K562 (cell line): ENCODE data around the gene RAB38.

Experiments
- CBFA2T3 ChIP-seq: fragments of 450-650 bp; IDR thresholded peaks from 2 replicates; pipeline ENCODE4 v1.6.1; 2017
- CREB1 ChIP-seq, 2 experiments: sonication (generic) in 1 of 2; formaldehyde crosslinking in 1 of 2; IDR thresholded peaks; 2 replicates each; pipeline versions ENCODE4 v1.6.1 to v1.8.0; 2012 to 2022; ENCODE audit warnings: inconsistent platforms in 1 of 2, mild to moderate bottlenecking in 1 of 2, missing genetic modification reagents in 1 of 2, moderate library complexity in 1 of 2
- NRF1 ChIP-seq, 2 experiments: fragments of 450-650 bp; IDR thresholded peaks in 1 of 2; conservative IDR thresholded peaks in 1 of 2; 2 replicates each; pipeline ENCODE4 v1.6.1; 2014; ENCODE audit warnings: mild to moderate bottlenecking in 2 of 2
- RBM17 ChIP-seq: fragments of 200-400 bp; formaldehyde crosslinking; IDR thresholded peaks from 2 replicates; pipeline ENCODE4 v1.6.1; 2017; ENCODE audit warnings: low read depth, mild to moderate bottlenecking, low read length, borderline replicate concordance
- TEAD4 ChIP-seq, 2 experiments: sonication (generic) in 1 of 2; formaldehyde crosslinking in 1 of 2; IDR thresholded peaks; 2 replicates each; pipeline versions ENCODE4 v1.6.1 to v1.8.0; 2012 to 2022; ENCODE audit warnings: borderline replicate concordance in 1 of 2, inconsistent platforms in 1 of 2, low read length in 1 of 2, mild to moderate bottlenecking in 1 of 2, missing genetic modification reagents in 1 of 2
- ZNF717 ChIP-seq: fragments of 250-450 bp; sonication (Bioruptor Pico); IDR thresholded peaks from 2 replicates; pipeline ENCODE4 v1.5.0; 2021
- ZNF79 ChIP-seq: fragments of 250-450 bp; sonication (Bioruptor Pico); IDR thresholded peaks from 2 replicates; pipeline ENCODE4 v1.4.0; 2020; ENCODE audit warnings: low read depth, mild to moderate bottlenecking, moderate library complexity
- TF ChIP-seq, protein P1 (sequence below): sonication (generic); formaldehyde crosslinking; IDR thresholded peaks from 2 replicates; pipeline ENCODE4 v1.8.1; 2023; ENCODE audit warnings: mild to moderate bottlenecking, missing genetic modification reagents
- TF ChIP-seq, protein P2 (sequence below): sonication (generic); formaldehyde crosslinking; IDR thresholded peaks from 2 replicates; pipeline ENCODE4 v1.8.1; 2023; ENCODE audit warnings: mild to moderate bottlenecking, missing genetic modification reagents, moderate library complexity
- TF ChIP-seq, protein P3 (sequence below), 3 experiments: IDR thresholded peaks in 2 of 3; conservative IDR thresholded peaks in 1 of 3; 2 replicates each; pipeline ENCODE4 v1.5.1; 2011 to 2012; ENCODE audit warnings: low read length in 3 of 3, mild to moderate bottlenecking in 3 of 3, control low read depth in 2 of 3, improper control_type of control experiment in 1 of 3, inconsistent platforms in 1 of 3, low read depth in 1 of 3, mixed read lengths in 1 of 3, moderate library complexity in 1 of 3; ENCODE audit not compliant: insufficient read depth in 2 of 3
- TF ChIP-seq, protein P4 (sequence below): sonication (generic); formaldehyde crosslinking; IDR thresholded peaks from 2 replicates; pipeline ENCODE4 v1.8.0; 2023; ENCODE audit warnings: mild to moderate bottlenecking, missing genetic modification reagents
- TF ChIP-seq, protein P5 (sequence below): sonication (generic); formaldehyde crosslinking; IDR thresholded peaks from 2 replicates; pipeline ENCODE4 v1.8.0; 2022; ENCODE audit warnings: mild to moderate bottlenecking, missing genetic modification reagents

DNA sequence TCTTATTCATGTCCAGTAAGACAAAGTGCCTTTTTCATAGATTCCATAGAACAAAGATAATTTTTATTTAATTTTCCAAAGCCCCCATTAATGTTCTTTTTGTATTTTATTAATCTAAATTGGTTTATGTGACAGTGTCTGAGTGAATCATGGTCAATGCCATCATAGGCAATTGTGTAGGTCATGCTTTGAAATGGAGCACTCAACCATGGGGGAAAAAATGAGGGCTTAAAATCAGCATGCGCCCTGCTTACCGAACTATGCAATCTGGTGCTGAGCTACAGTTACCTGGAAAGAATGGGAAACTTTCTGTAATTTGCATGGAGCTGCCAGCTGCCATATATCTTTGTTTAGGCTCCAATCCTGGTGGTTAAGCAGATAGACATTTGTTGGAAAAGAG lies 28.4 kb upstream of the RAB38 start:
- no peak for TF ChIP-seq CBFA2T3
- TF ChIP-seq ZNF79, result no peak
- no peak for TF ChIP-seq TEAD4 (IDR thresholded peaks at IDR 0.05; ENCODE audit: low read length)
- TF ChIP-seq TEAD4 (CRISPR knock-in tag; IDR thresholded peaks at IDR 0.05; ENCODE audit: borderline replicate concordance), result no peak
- TF ChIP-seq CREB1 (IDR thresholded peaks at IDR 0.05), result no peak
- TF ChIP-seq CREB1 (CRISPR knock-in tag; IDR thresholded peaks at IDR 0.05), result no peak
- TF ChIP-seq, protein P1, sequence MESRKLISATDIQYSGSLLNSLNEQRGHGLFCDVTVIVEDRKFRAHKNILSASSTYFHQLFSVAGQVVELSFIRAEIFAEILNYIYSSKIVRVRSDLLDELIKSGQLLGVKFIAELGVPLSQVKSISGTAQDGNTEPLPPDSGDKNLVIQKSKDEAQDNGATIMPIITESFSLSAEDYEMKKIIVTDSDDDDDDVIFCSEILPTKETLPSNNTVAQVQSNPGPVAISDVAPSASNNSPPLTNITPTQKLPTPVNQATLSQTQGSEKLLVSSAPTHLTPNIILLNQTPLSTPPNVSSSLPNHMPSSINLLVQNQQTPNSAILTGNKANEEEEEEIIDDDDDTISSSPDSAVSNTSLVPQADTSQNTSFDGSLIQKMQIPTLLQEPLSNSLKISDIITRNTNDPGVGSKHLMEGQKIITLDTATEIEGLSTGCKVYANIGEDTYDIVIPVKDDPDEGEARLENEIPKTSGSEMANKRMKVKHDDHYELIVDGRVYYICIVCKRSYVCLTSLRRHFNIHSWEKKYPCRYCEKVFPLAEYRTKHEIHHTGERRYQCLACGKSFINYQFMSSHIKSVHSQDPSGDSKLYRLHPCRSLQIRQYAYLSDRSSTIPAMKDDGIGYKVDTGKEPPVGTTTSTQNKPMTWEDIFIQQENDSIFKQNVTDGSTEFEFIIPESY, result no peak
- TF ChIP-seq, protein P2, sequence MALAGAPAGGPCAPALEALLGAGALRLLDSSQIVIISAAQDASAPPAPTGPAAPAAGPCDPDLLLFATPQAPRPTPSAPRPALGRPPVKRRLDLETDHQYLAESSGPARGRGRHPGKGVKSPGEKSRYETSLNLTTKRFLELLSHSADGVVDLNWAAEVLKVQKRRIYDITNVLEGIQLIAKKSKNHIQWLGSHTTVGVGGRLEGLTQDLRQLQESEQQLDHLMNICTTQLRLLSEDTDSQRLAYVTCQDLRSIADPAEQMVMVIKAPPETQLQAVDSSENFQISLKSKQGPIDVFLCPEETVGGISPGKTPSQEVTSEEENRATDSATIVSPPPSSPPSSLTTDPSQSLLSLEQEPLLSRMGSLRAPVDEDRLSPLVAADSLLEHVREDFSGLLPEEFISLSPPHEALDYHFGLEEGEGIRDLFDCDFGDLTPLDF (CRISPR knock-in tag), result no peak
- TF ChIP-seq, protein P3, sequence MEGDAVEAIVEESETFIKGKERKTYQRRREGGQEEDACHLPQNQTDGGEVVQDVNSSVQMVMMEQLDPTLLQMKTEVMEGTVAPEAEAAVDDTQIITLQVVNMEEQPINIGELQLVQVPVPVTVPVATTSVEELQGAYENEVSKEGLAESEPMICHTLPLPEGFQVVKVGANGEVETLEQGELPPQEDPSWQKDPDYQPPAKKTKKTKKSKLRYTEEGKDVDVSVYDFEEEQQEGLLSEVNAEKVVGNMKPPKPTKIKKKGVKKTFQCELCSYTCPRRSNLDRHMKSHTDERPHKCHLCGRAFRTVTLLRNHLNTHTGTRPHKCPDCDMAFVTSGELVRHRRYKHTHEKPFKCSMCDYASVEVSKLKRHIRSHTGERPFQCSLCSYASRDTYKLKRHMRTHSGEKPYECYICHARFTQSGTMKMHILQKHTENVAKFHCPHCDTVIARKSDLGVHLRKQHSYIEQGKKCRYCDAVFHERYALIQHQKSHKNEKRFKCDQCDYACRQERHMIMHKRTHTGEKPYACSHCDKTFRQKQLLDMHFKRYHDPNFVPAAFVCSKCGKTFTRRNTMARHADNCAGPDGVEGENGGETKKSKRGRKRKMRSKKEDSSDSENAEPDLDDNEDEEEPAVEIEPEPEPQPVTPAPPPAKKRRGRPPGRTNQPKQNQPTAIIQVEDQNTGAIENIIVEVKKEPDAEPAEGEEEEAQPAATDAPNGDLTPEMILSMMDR (IDR thresholded peaks at IDR 0.05 in 2 of 3, conservative IDR thresholded peaks at IDR 0.05 in 1 of 3; ENCODE audit: insufficient read depth in 2 of 3, low read depth in 1 of 3, low read length in 3 of 3), result no peak
- TF ChIP-seq NRF1 (conservative IDR thresholded peaks at IDR 0.05 in 1 of 2, IDR thresholded peaks at IDR 0.05 in 1 of 2), result no peak
- TF ChIP-seq, protein P4, sequence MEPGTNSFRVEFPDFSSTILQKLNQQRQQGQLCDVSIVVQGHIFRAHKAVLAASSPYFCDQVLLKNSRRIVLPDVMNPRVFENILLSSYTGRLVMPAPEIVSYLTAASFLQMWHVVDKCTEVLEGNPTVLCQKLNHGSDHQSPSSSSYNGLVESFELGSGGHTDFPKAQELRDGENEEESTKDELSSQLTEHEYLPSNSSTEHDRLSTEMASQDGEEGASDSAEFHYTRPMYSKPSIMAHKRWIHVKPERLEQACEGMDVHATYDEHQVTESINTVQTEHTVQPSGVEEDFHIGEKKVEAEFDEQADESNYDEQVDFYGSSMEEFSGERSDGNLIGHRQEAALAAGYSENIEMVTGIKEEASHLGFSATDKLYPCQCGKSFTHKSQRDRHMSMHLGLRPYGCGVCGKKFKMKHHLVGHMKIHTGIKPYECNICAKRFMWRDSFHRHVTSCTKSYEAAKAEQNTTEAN, result no peak
- TF ChIP-seq, protein P5, sequence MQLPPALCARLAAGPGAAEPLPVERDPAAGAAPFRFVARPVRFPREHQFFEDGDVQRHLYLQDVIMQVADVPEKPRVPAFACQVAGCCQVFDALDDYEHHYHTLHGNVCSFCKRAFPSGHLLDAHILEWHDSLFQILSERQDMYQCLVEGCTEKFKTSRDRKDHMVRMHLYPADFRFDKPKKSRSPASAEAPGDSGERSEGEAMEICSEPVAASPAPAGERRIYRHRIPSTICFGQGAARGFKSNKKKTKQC, result no peak
- TF ChIP-seq ZNF717 (CRISPR knock-in tag), result no peak
- no peak for TF ChIP-seq RBM17
